HepG2 (cell line): ENCODE results near the gene STK38L. TPM values are rescaled to one million over a fixed set of nuclear protein-coding genes. Genes with fewer than 3 reads are reported as not detected.

Experiments
- ATAC-seq: fragments of 200-7000 bp; cut with Tn5 transposase; 3 replicates; pipeline ENCODE4 v1.9.1; 2020; ENCODE audit warnings: mild to moderate bottlenecking, moderate library complexity
- BruUV-seq: library from RNA; stranded (reverse); fragments of 400-500 nt; replicated peaks from 2 replicates; lab custom pipeline; 2021; lab: Mats Ljungman, UMichigan
- CTCF ChIA-PET: fragments of 300-600 bp; formaldehyde crosslinking; extraction: SDS; loops from one replicate; lab custom pipeline; 2021; ENCODE audit warnings: low total read pairs, inconsistent platforms, low intra/inter-chr PET ratio; lab: Yijun Ruan, JAX
- POLR2A ChIA-PET: fragments of 350-600 bp; sonication (Branson Sonifier 250); formaldehyde crosslinking; loops from one replicate; lab custom pipeline; 2020; ENCODE audit warnings: antibody characterized with exemption, inconsistent platforms; lab: Yijun Ruan, JAX
- DNase-seq: peaks from one replicate; pipeline ENCODE4 v3.0.0-alpha.2; 2015; ENCODE audit warnings: low spot score
- FAIRE-seq: peaks from 3 replicates; lab custom pipeline; 2011; peaks lifted over from hg19 to GRCh38; lab: Jason Lieb, UNC
- H2AFZ ChIP-seq: one replicate; pipeline ENCODE4 v1.6.1; 2011; ENCODE audit warnings: low read length, inconsistent platforms
- H3K27ac ChIP-seq: fragments of 300-600 bp; 3 replicates; pipeline ENCODE4 v1.8.0; 2011; ENCODE audit warnings: mixed run types, mild to moderate bottlenecking, mixed read lengths, low read length, inconsistent platforms; ENCODE audit not compliant: insufficient read depth; ENCODE audit errors: extremely low read length
- H3K27me3 ChIP-seq, 2 experiments: fragments of 200-600 bp in 1 of 2; 2 replicates in 1 of 2; 3 replicates in 1 of 2; pipeline versions ENCODE4 v1.6.0 to v1.8.0; 2011; ENCODE audit warnings: low read length in 2 of 2, mild to moderate bottlenecking in 2 of 2, moderate library complexity in 2 of 2, inconsistent platforms in 1 of 2; ENCODE audit not compliant: insufficient read depth in 2 of 2, control insufficient read depth in 1 of 2
- H3K36me3 ChIP-seq, 2 experiments: fragments of 200-600 bp in 1 of 2; replicated peaks in 1 of 2; 2 replicates in 1 of 2; 3 replicates in 1 of 2; pipeline versions ENCODE4 v1.5.1 to v1.8.0; 2011; ENCODE audit warnings: low read length in 2 of 2, inconsistent platforms in 1 of 2; ENCODE audit not compliant: insufficient read depth in 2 of 2, control insufficient read depth in 1 of 2
- H3K4me1 ChIP-seq: 2 replicates; pipeline ENCODE4 v1.5.1; 2012; ENCODE audit warnings: low read length, inconsistent platforms; ENCODE audit not compliant: insufficient read depth
- H3K4me2 ChIP-seq: 2 replicates; pipeline ENCODE4 v1.6.0; 2011; ENCODE audit warnings: low read depth, low read length, inconsistent platforms
- H3K4me3 ChIP-seq, 3 experiments: fragments of 200-600 bp in 1 of 3; sonication (generic), shearing (Covaris generic) in 1 of 3; replicated peaks in 1 of 3; 2 replicates each; pipeline ENCODE4 v1.5.1; 2011 to 2016; ENCODE audit warnings: low read length in 3 of 3, inconsistent platforms in 2 of 3, low read depth in 2 of 3, mild to moderate bottlenecking in 2 of 3, control low read depth in 1 of 3, mixed read lengths in 1 of 3; ENCODE audit not compliant: insufficient read depth in 1 of 3
- H3K79me2 ChIP-seq: one replicate; pipeline ENCODE4 v1.6.1; 2011; ENCODE audit warnings: low read length, inconsistent platforms; ENCODE audit not compliant: insufficient read depth
- H3K9ac ChIP-seq: 2 replicates; pipeline ENCODE4 v1.6.0; 2011; ENCODE audit warnings: mild to moderate bottlenecking, low read depth, low read length, inconsistent platforms; ENCODE audit not compliant: insufficient read depth
- H3K9me3 ChIP-seq: 2 replicates; pipeline ENCODE4 v1.5.1; 2012; ENCODE audit warnings: mild to moderate bottlenecking, low read length
- H4K20me1 ChIP-seq: 2 replicates; pipeline ENCODE4 v1.6.0; 2011; ENCODE audit warnings: inconsistent platforms, mild to moderate bottlenecking, low read length, moderate library complexity; ENCODE audit not compliant: insufficient read depth
- ATF2 ChIP-seq: sonication (generic); formaldehyde crosslinking; IDR thresholded peaks from 2 replicates; pipeline ENCODE4 v1.4.0; 2020; ENCODE audit warnings: missing genetic modification reagents
- CEBPB ChIP-seq: IDR thresholded peaks from 2 replicates; pipeline ENCODE4 v1.6.1; 2011; ENCODE audit warnings: low read depth, low read length, improper control_type of control experiment, borderline replicate concordance
- CEBPG ChIP-seq: IDR thresholded peaks from 2 replicates; pipeline ENCODE4 v1.6.1; 2016
- CEBPZ ChIP-seq: IDR thresholded peaks from 2 replicates; pipeline ENCODE4 v1.6.1; 2012; ENCODE audit warnings: low read length, improper control_type of control experiment
- ETV5 ChIP-seq: IDR thresholded peaks from 2 replicates; pipeline ENCODE4 v1.6.1; 2018; ENCODE audit warnings: missing biosample characterization, missing genetic modification reagents, inconsistent platforms, borderline replicate concordance
- HOMEZ ChIP-seq: IDR thresholded peaks from 2 replicates; pipeline ENCODE4 v1.6.1; 2016; ENCODE audit warnings: low read depth
- ISL2 ChIP-seq: sonication (generic); formaldehyde crosslinking; IDR thresholded peaks from 2 replicates; pipeline ENCODE4 v1.5.0; 2020; ENCODE audit warnings: missing genetic modification reagents
- JARID2 ChIP-seq: sonication (generic); formaldehyde crosslinking; IDR thresholded peaks from 2 replicates; pipeline ENCODE4 v1.8.1; 2023; ENCODE audit warnings: missing genetic modification reagents, inconsistent platforms; ENCODE audit not compliant: insufficient replicate concordance
- MTF2 ChIP-seq: sonication (generic); formaldehyde crosslinking; IDR thresholded peaks from 2 replicates; pipeline ENCODE4 v1.5.0; 2020; ENCODE audit warnings: missing genetic modification reagents, borderline replicate concordance
- MXD4 ChIP-seq: IDR thresholded peaks from 2 replicates; pipeline ENCODE4 v1.6.1; 2016; ENCODE audit warnings: mild to moderate bottlenecking, missing biosample characterization, missing genetic modification reagents
- ZNF644 ChIP-seq: IDR thresholded peaks from 2 replicates; pipeline ENCODE4 v1.6.1; 2016; ENCODE audit warnings: low read depth
- WGBS: methylation state at CpG from one replicate; pipeline ENCODE4 v1.1.6; 2017; ENCODE audit warnings: low lambda C conversion rate; 5-methylcytosine and 5-hydroxymethylcytosine counted together
- in situ Hi-C: cut with HindIII; loops from 2 replicates; pipeline ENCODE4 v1.10.0; 2017; ENCODE audit warnings: low pct_unique_long_range_greater_than_20kb; ENCODE audit not compliant: extremely low pct_ligation_motif_present
- intact Hi-C: fragments of 100-400 bp; cut with micrococcal nuclease; formaldehyde crosslinking; loops from one replicate; pipeline ENCODE4 v1.10.0; 2022; ENCODE audit not compliant: unreplicated experiment
- polyA plus RNA-seq, 8 experiments: library from polyadenylated mRNA; depleted of rRNA in 3 of 8; stranded (reverse) in 7 of 8; unstranded in 1 of 8; fragments of >200 nt; fragmentation: Illumina TruSeq in 4 of 8; extraction: Trizol in 4 of 8; gene quantifications; 2 replicates each; pipeline versions ENCODE4 v1.2.1 to v1.2.3, GENCODE V29; 2011 to 2016; ENCODE audit warnings: low read depth in 4 of 8, missing spikeins in 1 of 8, mixed read lengths in 1 of 8; ENCODE audit not compliant: insufficient read depth in 1 of 8
- total RNA-seq, 5 experiments: library from RNA; depleted of rRNA; stranded (reverse); fragments of >200 nt; fragmentation: Illumina TruSeq; extraction: Trizol; gene quantifications; 2 replicates each; pipeline ENCODE4 v1.2.3, GENCODE V29; 2016; ENCODE audit warnings: low read depth in 1 of 5

The STK38L gene
- total and polyA plus RNA-seq, 2 of the 13 experiments (the other 11 are each of a cell fraction or from before 2014, with no cell fraction given) = 6.1 to 26.4 TPM

GRCh38 chr12:27345376-27345775 lies 101.3 kb downstream of the STK38L start:
- no peak overlapping the region for H3K27ac ChIP-seq
- no peaks in the 10 kb centered on the region for H3K36me3 ChIP-seq
- peaks cover 11% of the 10 kb centered on the region for H3K79me2 ChIP-seq

GRCh38 chr12:27347779-27348178 lies 103.7 kb downstream of the STK38L start:
- H3K27ac ChIP-seq = no peak overlapping the region
- no peaks in the 10 kb centered on the region for H3K36me3 ChIP-seq
- DNase-seq = no peak
- 14% methylated on average over 2 of the region's 2 CpGs for WGBS
- ChIA-PET CTCF (no interaction called here), POLR2A (no interaction called here)
- no peak for FAIRE-seq
- H3K4me2 ChIP-seq = no peak overlapping the region
- H3K9me3 ChIP-seq = no peaks in the 10 kb centered on the region
- no peak overlapping the region for H2AFZ ChIP-seq
- H3K79me2 ChIP-seq = peaks cover 6% of the 10 kb centered on the region
- H4K20me1 ChIP-seq = no peaks in the 10 kb centered on the region
- no peak overlapping the region for H3K9ac ChIP-seq
- no peak for ATAC-seq
- in situ Hi-C loops (no loop called here), intact Hi-C loops (no loop called here)
- no TSS peak for BruUV-seq
- H3K4me3 ChIP-seq = no peak overlapping the region
- H3K27me3 ChIP-seq = no peaks in the 10 kb centered on the region
- H3K4me1 ChIP-seq = no peaks in the 10 kb centered on the region
- no peak for TF ChIP-seq ETV5 (CRISPR knock-in tag)
- no peak for TF ChIP-seq MTF2 (CRISPR knock-in tag)
- TF ChIP-seq ISL2 (CRISPR knock-in tag) = no peak
- TF ChIP-seq HOMEZ (CRISPR knock-in tag) = no peak
- 0 out of 2 replicates have a peak, but pooled peaks have one; percentile 16 for TF ChIP-seq CEBPG
- no peak for TF ChIP-seq CEBPZ
- no peak for TF ChIP-seq ZNF644 (CRISPR knock-in tag)
- TF ChIP-seq CEBPB = peak; percentile 11; the same call in 1 of the 2 replicates

More at GRCh38 chr12:27345376-27345775, 101.3 kb downstream of the STK38L start:
- DNase-seq (no peak), ATAC-seq (no peak), FAIRE-seq (no peak)
- WGBS = 97% methylated on average over 4 of the region's 4 CpGs
- no peak overlapping the region for H3K9ac ChIP-seq
- no peak overlapping the region for H3K4me2 ChIP-seq
- no peak overlapping the region for H3K4me3 ChIP-seq
- intact Hi-C loops = no loop called here
- ChIA-PET POLR2A (no interaction called here), CTCF (no interaction called here)
- no peaks in the 10 kb centered on the region for H3K27me3 ChIP-seq
- H2AFZ ChIP-seq = no peak overlapping the region
- no TSS peak for BruUV-seq
- in situ Hi-C loops = no loop called here
- H3K4me1 ChIP-seq = no peaks in the 10 kb centered on the region
- TF ChIP-seq ATF2 (CRISPR knock-in tag) (no peak), JARID2 (CRISPR knock-in tag) (no peak), MXD4 (no peak)
- TF ChIP-seq, all 625 proteins: peak for 0
- H3K9me3 ChIP-seq = no peaks in the 10 kb centered on the region
- H4K20me1 ChIP-seq = no peaks in the 10 kb centered on the region
